Parathyroid adenoma (tissue), 2 donors: ENCODE results near the gene MXRA5.
"Not testable (repeated sequence)": the region's sequence is repeated elsewhere in the genome, so short reads cannot be mapped to it uniquely, and the experiment has no call there.

ENCODE experiments used
- H2AFZ ChIP-seq: fragments of 300-600 bp; sonication (generic); one replicate; pipeline ENCODE4 v1.7.0; 2017; ENCODE audit warnings: antibody characterized with exemption, mild to moderate bottlenecking
- H3K27ac ChIP-seq: fragments of 300-600 bp; sonication (generic); one replicate; pipeline ENCODE4 v1.7.0; 2017
- H3K27me3 ChIP-seq: fragments of 300-600 bp; sonication (generic); one replicate; pipeline ENCODE4 v1.7.0; 2017; ENCODE audit warnings: low read length; ENCODE audit not compliant: control insufficient read depth, insufficient read depth
- H3K36me3 ChIP-seq: fragments of 300-600 bp; sonication (generic); one replicate; pipeline ENCODE4 v1.7.0; 2017; ENCODE audit warnings: low read length; ENCODE audit not compliant: control insufficient read depth, insufficient read depth
- H3K4me1 ChIP-seq: fragments of 300-600 bp; sonication (generic); one replicate; pipeline ENCODE4 v1.7.0; 2017; ENCODE audit warnings: control low read depth
- H3K4me2 ChIP-seq: fragments of 300-600 bp; sonication (generic); one replicate; pipeline ENCODE4 v1.7.0; 2017; ENCODE audit warnings: low read length
- H3K4me3 ChIP-seq: fragments of 300-600 bp; sonication (generic); one replicate; pipeline ENCODE4 v1.7.0; 2017; ENCODE audit warnings: low read depth, low read length
- H3K79me2 ChIP-seq: fragments of 300-600 bp; sonication (generic); one replicate; pipeline ENCODE4 v1.7.0; 2017; ENCODE audit warnings: control low read depth
- H3K9ac ChIP-seq: fragments of 300-600 bp; sonication (generic); one replicate; pipeline ENCODE4 v1.7.0; 2017; ENCODE audit warnings: mild to moderate bottlenecking
- H3K9me3 ChIP-seq: fragments of 300-600 bp; sonication (generic); one replicate; pipeline ENCODE4 v1.7.0; 2017; ENCODE audit warnings: low read length; ENCODE audit not compliant: control insufficient read depth
- CTCF ChIP-seq: fragments of 300-600 bp; sonication (generic); IDR thresholded peaks from one replicate; pipeline ENCODE4 v1.7.0; 2017; ENCODE audit warnings: antibody characterized with exemption, mild to moderate bottlenecking
- donor health status: primary hyperparathyroidism.

Gene MXRA5

GRCh38 chrX:3280706-3281105 lies 65.7 kb downstream of the MXRA5 start:
- TF ChIP-seq CTCF, result no peak
- Histone ChIP-seq H3K4me1 (no peaks in the 10 kb centered on the region), H3K27me3 (no peaks in the 10 kb centered on the region), H2AFZ (no peak overlapping the region), H3K9me3 (no peaks in the 10 kb centered on the region), H3K79me2 (no peaks in the 10 kb centered on the region), H3K4me2 (no peak overlapping the region), H3K36me3 (no peaks in the 10 kb centered on the region), H3K4me3 (no peak overlapping the region), H3K27ac (no peak overlapping the region), H3K9ac (no peak overlapping the region)

- H3K27me3 ChIP-seq, H3K79me2 ChIP-seq, H3K9me3 ChIP-seq, H3K4me3 ChIP-seq, H3K4me2 ChIP-seq, H3K4me1 ChIP-seq, H3K36me3 ChIP-seq, H3K27ac ChIP-seq, H2AFZ ChIP-seq, H3K9ac ChIP-seq: not testable (repeated sequence)
These were observed 72.8 kb downstream of the MXRA5 start for GRCh38 chrX:3273668-3274067.

GRCh38 chrX:3271834-3272186 lies 74.6 kb downstream of the MXRA5 start:
- Histone ChIP-seq H3K4me1 (no peaks in the 10 kb centered on the region), H3K9ac (no peak overlapping the region), H3K4me2 (no peak overlapping the region), H3K4me3 (no peak overlapping the region), H3K27me3 (no peaks in the 10 kb centered on the region), H2AFZ (no peak overlapping the region), H3K36me3 (no peaks in the 10 kb centered on the region), H3K27ac (no peak overlapping the region), H3K79me2 (no peaks in the 10 kb centered on the region), H3K9me3 (no peaks in the 10 kb centered on the region)
- TF ChIP-seq CTCF, result no peak

GRCh38 chrX:3271183-3271833 lies 75.1 kb downstream of the MXRA5 start:
- H3K79me2 ChIP-seq, result no peaks in the 10 kb centered on the region
- no peaks in the 10 kb centered on the region for H3K4me1 ChIP-seq
- no peaks in the 10 kb centered on the region for H3K27me3 ChIP-seq
- H3K36me3 ChIP-seq, result no peaks in the 10 kb centered on the region
- TF ChIP-seq CTCF, result no peak
- H3K4me2 ChIP-seq, result no peak overlapping the region
- H2AFZ ChIP-seq, result no peak overlapping the region
- H3K9ac ChIP-seq, result no peak overlapping the region
- H3K27ac ChIP-seq, result no peak overlapping the region
- H3K9me3 ChIP-seq, result no peaks in the 10 kb centered on the region
- H3K4me3 ChIP-seq, result no peak overlapping the region

GRCh38 chrX:3268829-3269228 lies 77.6 kb downstream of the MXRA5 start:
- H3K79me2 ChIP-seq, result no peaks in the 10 kb centered on the region

More at GRCh38 chrX:3268829-3269228, 77.6 kb downstream of the MXRA5 start:
- no peaks in the 10 kb centered on the region for H3K9me3 ChIP-seq
- no peaks in the 10 kb centered on the region for H3K27me3 ChIP-seq
- no peak overlapping the region for H3K4me3 ChIP-seq
- H3K27ac ChIP-seq, result no peak overlapping the region
- H3K36me3 ChIP-seq, result no peaks in the 10 kb centered on the region
- H3K4me1 ChIP-seq, result no peaks in the 10 kb centered on the region
- H3K9ac ChIP-seq, result no peak overlapping the region
- no peak overlapping the region for H3K4me2 ChIP-seq
- H2AFZ ChIP-seq, result no peak overlapping the region
- TF ChIP-seq CTCF, result no peak
